Nephron progenitor cell (in vitro differentiated cells): Measurements from ENCODE around the gene SH3BGRL3.

ENCODE experiments used
- DNase-seq: peaks from one replicate; pipeline ENCODE4 v3.0.0; 2021
- H3K27ac Mint-ChIP-seq: 2 replicates; pipeline ENCODE4 v1.8.0; 2021; ENCODE audit warnings: mild to moderate bottlenecking, moderate library complexity, mixed read lengths
- H3K27me3 Mint-ChIP-seq: 2 replicates; pipeline ENCODE4 v1.8.0; 2021; ENCODE audit warnings: mild to moderate bottlenecking, low read depth, mixed read lengths; ENCODE audit not compliant: poor library complexity
- H3K36me3 Mint-ChIP-seq: 2 replicates; pipeline ENCODE4 v1.8.0; 2021; ENCODE audit warnings: low read depth, mixed read lengths
- H3K4me1 Mint-ChIP-seq: 2 replicates; pipeline ENCODE4 v1.8.0; 2021; ENCODE audit warnings: mixed read lengths
- H3K4me3 Mint-ChIP-seq: 2 replicates; pipeline ENCODE4 v1.8.0; 2021; ENCODE audit warnings: mild to moderate bottlenecking, moderate library complexity, mixed read lengths
- H3K9me3 Mint-ChIP-seq: 2 replicates; pipeline ENCODE4 v1.8.0; 2021; ENCODE audit warnings: mild to moderate bottlenecking, moderate library complexity, mixed read lengths
- CTCF ChIP-seq: fragments of 200-600 bp; sonication (generic); IDR thresholded peaks from 2 replicates; pipeline ENCODE4 v1.5.0; 2021; ENCODE audit warnings: antibody characterized with exemption

The SH3BGRL3 gene

DNA sequence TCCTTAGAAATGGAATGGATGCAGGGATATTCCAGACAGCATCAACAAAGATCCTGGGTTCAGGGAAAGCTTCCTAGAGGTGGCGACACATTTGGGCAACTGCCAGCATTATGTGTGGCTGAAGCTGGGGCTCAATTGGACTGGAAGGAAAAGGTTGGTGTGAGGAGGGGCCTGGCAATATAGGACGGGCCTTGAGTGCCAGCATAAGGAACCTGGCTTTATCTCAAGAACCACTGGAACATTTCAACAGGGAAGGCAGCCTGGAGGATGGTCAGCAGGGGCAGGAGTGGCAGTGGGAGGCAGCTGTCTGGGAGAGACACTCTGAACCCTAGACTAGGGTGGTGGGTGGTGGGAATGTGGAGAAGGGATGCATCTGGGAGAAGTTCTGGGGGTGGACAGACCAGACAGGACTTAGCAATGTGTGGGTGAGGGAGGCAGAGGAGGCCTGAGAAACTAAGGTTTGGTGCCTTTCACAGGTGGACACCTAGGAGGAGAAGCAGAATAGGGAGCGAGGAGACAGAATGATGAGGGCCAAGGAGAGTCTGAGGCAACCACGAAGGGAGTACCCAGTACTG is 3.5 kb downstream of the SH3BGRL3 start:
- Mint-ChIP-seq H3K4me1 (peaks cover 76% of the 10 kb centered on the region), H3K9me3 (no peaks in the 10 kb centered on the region), H3K27ac (peak overlapping the region; percentile 62), H3K4me3 (peak overlapping the region; percentile 35), H3K36me3 (peaks cover 4% of the 10 kb centered on the region), H3K27me3 (no peaks in the 10 kb centered on the region)
- no peak for TF ChIP-seq CTCF
- no peak for DNase-seq

- Mint-ChIP-seq H3K27me3 (no peaks in the 10 kb centered on the region), H3K9me3 (no peaks in the 10 kb centered on the region), H3K4me3 (no peak overlapping the region), H3K36me3 (no peaks in the 10 kb centered on the region), H3K4me1 (peaks cover 76% of the 10 kb centered on the region), H3K27ac (no peak overlapping the region)
- TF ChIP-seq CTCF: no peak
- no peak for DNase-seq
Measured at GRCh38 chr1:26283871-26284596, 4.1 kb downstream of the SH3BGRL3 start.

- no peaks in the 10 kb centered on the region for H3K9me3 Mint-ChIP-seq
- H3K27me3 Mint-ChIP-seq: no peaks in the 10 kb centered on the region
- peak; percentile 79 for DNase-seq
- H3K27ac Mint-ChIP-seq: peak overlapping the region; percentile 47
- H3K4me3 Mint-ChIP-seq: no peak overlapping the region
- peak; percentile 84 for TF ChIP-seq CTCF
- no peaks in the 10 kb centered on the region for H3K36me3 Mint-ChIP-seq
- peaks cover 77% of the 10 kb centered on the region for H3K4me1 Mint-ChIP-seq
Measured at GRCh38 chr1:26284597-26285347, 4.9 kb downstream of the SH3BGRL3 start.

- Mint-ChIP-seq H3K27me3 (no peaks in the 10 kb centered on the region), H3K27ac (no peak overlapping the region), H3K9me3 (no peaks in the 10 kb centered on the region), H3K36me3 (no peaks in the 10 kb centered on the region), H3K4me1 (peaks cover 81% of the 10 kb centered on the region), H3K4me3 (no peak overlapping the region)
- peak; percentile 49 for TF ChIP-seq CTCF
- peak; percentile 64 for DNase-seq
Measured at GRCh38 chr1:26285366-26286063, 5.6 kb downstream of the SH3BGRL3 start.

DNA sequence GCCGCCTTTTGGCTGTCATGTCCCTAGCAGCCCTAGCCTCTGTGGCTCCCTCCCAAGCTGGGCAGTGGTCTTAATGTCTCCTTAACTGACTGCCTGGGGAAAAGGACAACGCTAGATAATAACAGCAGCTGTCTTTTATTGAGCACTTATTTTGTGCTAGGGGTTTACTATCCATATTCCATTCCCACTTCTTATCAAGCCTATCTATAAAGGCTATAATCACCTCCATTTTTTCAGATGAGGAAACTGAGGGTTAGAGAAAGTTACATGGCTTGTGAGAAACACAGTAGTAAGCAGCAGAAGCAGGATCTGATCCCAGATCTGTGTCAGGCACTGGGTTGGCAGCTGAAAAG is 6.2 kb downstream of the SH3BGRL3 start:
- H3K4me3 Mint-ChIP-seq: no peak overlapping the region
- TF ChIP-seq CTCF: no peak
- no peak for DNase-seq
- no peaks in the 10 kb centered on the region for H3K36me3 Mint-ChIP-seq
- H3K4me1 Mint-ChIP-seq: peaks cover 81% of the 10 kb centered on the region
- H3K27ac Mint-ChIP-seq: no peak overlapping the region
- H3K9me3 Mint-ChIP-seq: no peaks in the 10 kb centered on the region
- no peaks in the 10 kb centered on the region for H3K27me3 Mint-ChIP-seq
